HG03565 (cell line): ENCODE data around the gene FNTB.
"Not testable (repeated sequence)": the region's sequence is repeated elsewhere in the genome, so short reads cannot be mapped to it uniquely, and the experiment has no call there.

Experiments
- ATAC-seq: cut with Tn5 transposase; IDR thresholded peaks from one replicate; pipeline ENCODE4 v1.9.1; 2021; ENCODE audit warnings: mild to moderate bottlenecking, moderate library complexity; ENCODE audit not compliant: unreplicated experiment

The FNTB gene

DNA sequence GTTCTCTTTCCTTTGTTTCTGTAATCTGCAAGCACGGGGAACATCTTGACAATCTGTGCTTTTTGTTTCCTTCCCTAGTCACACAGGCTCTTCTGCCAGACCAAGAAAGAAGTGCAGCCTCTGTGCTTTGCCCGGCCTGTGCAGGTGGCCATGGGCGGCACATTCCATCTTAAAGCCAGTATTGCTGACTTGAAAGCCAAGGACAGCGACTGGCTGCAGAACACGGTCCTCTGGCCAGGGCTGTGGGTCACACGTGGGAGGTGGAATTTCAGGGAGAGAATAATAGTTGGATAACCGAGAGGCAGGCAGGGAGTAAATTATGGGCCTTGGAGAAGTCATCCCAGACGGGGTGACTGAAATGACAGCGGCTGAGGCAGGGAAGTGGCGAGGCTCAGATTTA, 24.8 kb downstream of the FNTB start:
- no peak for ATAC-seq

GRCh38 chr14:65012353-65012752, 25.7 kb downstream of the FNTB start:
- no peak for ATAC-seq

GRCh38 chr14:65015391-65015790, 28.7 kb downstream of the FNTB start:
- ATAC-seq, result no peak

DNA sequence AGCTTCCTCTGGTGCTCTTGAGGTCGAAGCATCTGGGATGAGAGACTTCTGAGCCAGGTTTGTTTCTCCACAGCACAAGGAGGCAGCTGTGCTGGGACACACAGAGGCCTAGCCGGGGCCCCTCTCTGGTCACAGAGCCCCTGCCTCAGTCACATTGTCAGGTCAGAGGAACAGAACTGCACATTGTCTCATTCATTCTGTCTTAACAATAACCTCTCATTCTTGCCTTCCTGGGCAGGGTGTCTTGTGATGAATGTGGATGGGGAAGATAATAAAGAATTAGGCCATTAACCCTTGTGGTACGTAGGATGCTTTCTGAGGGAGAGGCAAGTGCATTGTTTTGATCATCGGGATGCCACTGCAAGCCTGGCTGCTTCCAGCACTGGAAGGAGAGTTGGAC, 29.8 kb downstream of the FNTB start:
- no peak for ATAC-seq

DNA sequence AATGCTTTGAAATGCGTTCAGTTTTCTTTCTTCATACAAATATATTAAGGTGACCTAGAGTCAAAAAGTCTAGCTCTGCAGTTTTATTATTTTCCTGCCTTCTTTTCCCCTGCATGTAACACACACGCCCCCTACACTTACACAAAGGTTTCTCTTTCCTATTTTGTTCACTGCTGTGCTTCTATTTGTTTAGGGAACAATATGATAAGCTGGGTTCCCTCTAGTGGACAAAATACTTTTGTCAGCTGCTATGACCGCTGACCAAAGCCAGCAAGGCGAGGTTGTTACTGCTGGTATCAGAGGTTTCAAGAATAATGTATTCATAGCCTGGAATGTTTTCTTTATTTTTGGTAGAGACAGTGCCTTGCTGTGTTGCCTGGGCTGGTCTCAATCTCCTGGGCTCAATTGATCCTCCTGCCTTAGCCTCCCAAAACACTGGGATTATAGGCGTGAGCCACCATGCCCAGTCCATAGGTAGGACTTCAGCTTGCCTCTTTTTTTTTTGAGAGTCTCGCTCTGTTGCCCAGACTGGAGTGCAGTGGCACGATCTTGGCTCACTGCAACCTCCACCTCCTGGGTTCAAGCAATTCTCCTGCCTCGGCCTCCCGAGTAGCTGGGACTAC, 33.4 kb downstream of the FNTB start:
- ATAC-seq, result peak; percentile 54

GRCh38 chr14:65024957-65025356, 38.3 kb downstream of the FNTB start:
- no peak for ATAC-seq

DNA sequence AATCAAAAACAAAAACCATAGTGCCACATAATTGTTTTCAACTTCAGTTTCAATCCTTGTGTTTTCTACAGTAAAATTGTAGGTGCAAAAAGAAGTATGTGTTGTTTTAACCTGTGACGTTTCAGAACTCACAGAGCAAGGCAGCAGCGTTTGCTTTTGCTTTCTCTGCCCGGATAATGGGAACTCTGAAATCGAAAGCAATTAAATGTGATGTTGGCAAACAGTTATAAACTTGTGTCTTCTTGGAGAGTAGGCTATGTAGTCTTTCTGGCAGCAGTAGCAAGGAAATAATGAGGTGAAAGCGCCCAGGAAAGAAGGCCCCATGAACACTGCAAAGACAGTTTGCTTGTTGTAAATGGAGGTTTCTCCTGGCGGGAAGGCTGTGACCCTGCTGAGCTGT, 39.1 kb downstream of the FNTB start:
- ATAC-seq, result no peak

GRCh38 chr14:65026526-65026925, 39.8 kb downstream of the FNTB start:
- ATAC-seq, result no peak

- ATAC-seq, result no peak
Observed at GRCh38 chr14:65027127-65027799, 40.6 kb downstream of the FNTB start.

DNA sequence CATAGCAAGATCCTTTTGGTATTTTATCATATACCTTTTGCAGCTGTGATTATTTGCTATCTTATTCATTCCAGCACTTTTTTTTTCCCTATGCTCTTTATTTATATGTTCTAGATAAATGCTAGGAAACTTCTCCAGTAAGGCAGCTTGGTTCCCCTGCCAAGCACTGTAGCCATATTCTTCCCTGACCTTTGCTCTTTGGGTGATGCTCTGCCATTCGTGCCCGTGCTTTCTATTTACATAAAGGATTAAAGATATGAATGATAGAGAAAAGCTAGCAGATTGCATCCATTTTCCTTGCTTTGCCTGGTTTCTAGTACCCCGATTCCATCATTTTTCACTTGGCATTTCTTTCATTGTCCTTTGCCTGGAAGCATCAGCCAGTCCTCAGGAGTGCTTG, 42.2 kb downstream of the FNTB start:
- ATAC-seq, result no peak

DNA sequence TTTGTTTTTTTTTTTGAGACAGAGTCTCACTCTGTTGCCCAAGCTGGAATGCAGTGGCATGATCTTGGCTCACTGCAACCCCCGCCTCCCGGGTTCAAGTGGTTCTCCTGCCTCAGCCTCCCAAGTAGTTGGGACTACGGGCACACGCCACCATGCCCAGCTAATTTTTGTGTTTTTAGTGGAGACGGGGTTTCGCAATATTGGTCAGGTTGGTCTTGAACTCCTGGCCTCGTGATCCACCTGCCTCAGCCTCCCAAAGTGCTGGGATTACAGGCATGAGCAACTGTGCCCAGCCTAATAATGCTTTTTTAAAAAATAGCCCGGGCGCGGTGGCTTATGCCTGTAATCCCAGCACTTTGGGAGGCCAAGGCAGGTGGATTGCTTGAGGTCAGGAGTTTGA, 44.6 kb downstream of the FNTB start:
- not testable (repeated sequence) for ATAC-seq

- no peak for ATAC-seq
Observed at GRCh38 chr14:65032319-65032718, 45.6 kb downstream of the FNTB start.

- ATAC-seq, result no peak
Observed at GRCh38 chr14:65033181-65033580, 46.5 kb downstream of the FNTB start.

DNA sequence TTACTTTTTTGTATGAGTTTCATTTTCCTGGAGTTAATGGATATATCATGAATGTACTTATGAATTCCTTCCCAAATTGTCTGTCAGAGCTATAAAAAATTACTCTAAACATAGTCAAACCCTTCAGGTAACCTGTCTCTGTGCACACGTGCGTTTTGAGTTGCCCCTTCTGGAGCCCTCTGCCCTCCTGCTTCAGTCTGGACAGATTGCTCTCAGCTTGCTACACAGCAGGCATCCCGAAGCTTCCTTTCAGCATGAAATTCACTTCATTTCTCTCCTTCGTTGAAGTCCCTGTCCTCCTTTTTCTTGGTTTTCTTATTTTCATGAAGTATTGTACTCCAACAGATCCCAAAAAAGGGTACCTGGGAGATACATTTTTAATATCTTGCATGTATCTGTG, 47.3 kb downstream of the FNTB start:
- no peak for ATAC-seq

DNA sequence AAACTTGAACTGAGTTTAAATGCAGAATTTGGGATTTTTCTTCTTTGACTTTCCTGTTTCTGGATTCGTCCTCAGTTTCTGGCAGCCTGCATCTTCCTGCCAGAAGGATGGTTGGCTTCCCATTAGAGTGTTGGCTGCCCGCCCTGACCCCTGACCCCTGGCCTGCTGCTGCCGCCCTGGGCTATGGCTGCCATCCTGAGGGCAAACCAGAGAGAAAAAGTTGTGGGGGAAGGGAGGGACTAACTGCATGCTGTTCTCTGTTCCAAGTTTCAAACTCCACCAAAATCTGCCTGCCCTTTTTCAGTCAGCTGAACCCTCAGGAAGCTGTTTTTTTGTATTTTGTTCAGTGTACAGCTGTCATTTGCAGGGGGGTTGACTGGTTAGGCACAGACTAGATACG, 48.4 kb downstream of the FNTB start:
- ATAC-seq, result no peak

- ATAC-seq, result no peak
Observed at GRCh38 chr14:65038966-65039365, 52.3 kb downstream of the FNTB start.

GRCh38 chr14:65040666-65041433, 54.2 kb downstream of the FNTB start:
- ATAC-seq, result no peak

GRCh38 chr14:65041434-65041915, 54.8 kb downstream of the FNTB start:
- ATAC-seq, result no peak

- no peak for ATAC-seq
Observed at GRCh38 chr14:65042296-65042695, 55.6 kb downstream of the FNTB start.

- ATAC-seq, result no peak
Observed at GRCh38 chr14:65042731-65043372, 56.2 kb downstream of the FNTB start.

DNA sequence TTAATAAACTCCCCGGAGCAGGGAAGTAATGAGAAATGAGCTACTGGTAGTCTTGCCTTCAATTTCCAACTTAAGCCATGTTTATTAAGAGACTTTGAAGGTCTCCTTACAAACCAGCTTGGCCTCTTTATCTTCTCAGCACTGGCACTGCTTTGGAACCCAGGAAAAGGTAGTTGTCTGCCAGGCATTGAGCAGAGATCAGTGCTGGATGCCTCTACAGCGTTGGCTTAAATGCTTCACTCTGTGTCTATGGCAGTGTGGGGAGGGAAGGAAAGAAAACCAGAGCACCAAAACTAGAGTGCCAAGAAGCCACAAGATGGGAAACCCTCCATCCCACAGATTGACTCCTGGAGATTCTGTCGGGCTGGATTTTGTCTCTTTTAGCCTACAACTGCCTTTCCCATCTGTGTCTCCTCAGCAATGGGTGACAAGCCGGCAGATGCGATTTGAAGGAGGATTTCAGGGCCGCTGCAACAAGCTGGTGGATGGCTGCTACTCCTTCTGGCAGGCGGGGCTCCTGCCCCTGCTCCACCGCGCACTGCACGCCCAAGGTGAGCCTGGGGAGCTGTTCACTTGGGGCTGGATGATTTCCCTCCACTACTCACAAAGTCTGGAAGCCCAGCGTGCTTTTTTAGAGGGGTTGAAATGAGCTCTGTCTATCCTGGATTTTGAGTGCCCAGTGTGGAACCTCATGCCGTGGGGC, 57.3 kb downstream of the FNTB start:
- ATAC-seq, result no peak
